ENCODE data around the gene RABGAP1L.

RABGAP1L gene

DNA sequence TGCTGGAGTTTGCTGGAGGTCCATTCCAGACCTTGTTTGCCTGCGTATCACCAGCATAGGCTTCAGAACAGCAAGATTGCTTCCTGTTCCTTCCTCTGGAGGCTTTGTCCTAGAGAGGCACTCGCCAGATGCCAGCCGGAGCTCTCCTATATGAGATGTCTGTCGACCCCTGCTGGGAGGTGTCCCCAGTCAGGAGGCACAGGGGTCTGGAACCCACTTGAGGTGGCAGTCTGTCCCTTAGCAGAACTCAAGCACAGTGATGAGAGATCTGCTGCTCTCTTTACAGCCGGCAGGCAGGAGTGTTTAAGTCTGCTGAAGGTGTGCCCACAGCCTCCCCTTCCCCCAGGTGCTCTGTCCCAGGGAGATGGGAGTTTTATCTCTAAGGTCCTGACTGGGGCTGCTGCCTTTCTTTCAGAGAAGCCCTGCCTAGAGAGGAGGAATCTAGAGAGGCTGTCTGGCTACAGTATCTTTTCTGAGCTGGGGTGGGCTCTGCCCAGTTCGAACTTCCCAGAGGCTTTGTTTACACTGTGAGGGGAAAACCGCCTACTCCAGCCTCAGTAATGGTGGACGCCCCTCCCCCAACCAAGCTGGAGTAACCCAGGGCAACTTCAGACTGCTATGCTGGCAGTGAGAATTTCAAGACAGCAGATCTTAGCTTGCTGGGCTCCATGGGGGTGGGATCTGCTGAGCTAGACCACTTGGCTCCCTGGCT is 493.4 kb downstream of the RABGAP1L start:
- no peak overlapping the region for H3K9ac ChIP-seq (ENCODE audit: insufficient read length)
- DNase-seq (ENCODE audit: low read depth, low spot score), result no peak
- no peak overlapping the region for H3K27ac ChIP-seq
- no peaks in the 10 kb centered on the region for H3K9me3 ChIP-seq (ENCODE audit: low read depth, low read length)
- TF ChIP-seq POLR2AphosphoS5 (IDR thresholded peaks at IDR 0.05; ENCODE audit: borderline replicate concordance, low read depth, low read length) (no peak), FOXP2 (optimal IDR thresholded peaks at IDR 0.05; ENCODE audit: control extremely low read depth, extremely low read length, insufficient read depth) (no peak), EZH2 (IDR thresholded peaks at IDR 0.05) (no peak)
- no peak overlapping the region for H3K4me3 ChIP-seq
- no peaks in the 10 kb centered on the region for H3K36me3 ChIP-seq (ENCODE audit: insufficient read depth, low read length)

DNA sequence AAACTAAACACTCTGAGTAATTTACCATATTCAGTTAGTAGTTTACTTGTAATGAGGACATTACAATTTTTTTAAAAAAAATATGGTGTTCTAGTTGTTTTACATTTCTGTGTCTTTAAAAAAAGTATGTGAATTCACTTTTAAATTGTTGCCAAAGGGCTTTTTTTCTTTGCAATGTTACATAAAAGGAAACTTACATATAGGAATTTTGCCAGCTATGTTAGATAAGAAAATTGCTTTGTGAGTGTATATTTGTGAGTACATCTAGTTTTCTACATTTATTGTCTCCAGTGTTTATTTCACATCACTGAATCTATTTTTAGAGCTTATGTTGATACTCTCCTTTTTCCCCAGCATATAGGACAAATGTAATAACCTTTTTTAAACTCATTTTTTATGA is 495.2 kb downstream of the RABGAP1L start:
- no peak for DNase-seq (ENCODE audit: low read depth, low spot score)
- Histone ChIP-seq H3K36me3 (ENCODE audit: insufficient read depth, low read length) (no peaks in the 10 kb centered on the region), H3K9ac (ENCODE audit: insufficient read length) (no peak overlapping the region), H3K27ac (no peak overlapping the region), H3K4me3 (no peak overlapping the region), H3K9me3 (ENCODE audit: low read depth, low read length) (no peaks in the 10 kb centered on the region)
- TF ChIP-seq EZH2 (IDR thresholded peaks at IDR 0.05) (no peak), FOXP2 (optimal IDR thresholded peaks at IDR 0.05; ENCODE audit: control extremely low read depth, extremely low read length, insufficient read depth) (no peak), POLR2AphosphoS5 (IDR thresholded peaks at IDR 0.05; ENCODE audit: borderline replicate concordance, low read depth, low read length) (no peak)

DNA sequence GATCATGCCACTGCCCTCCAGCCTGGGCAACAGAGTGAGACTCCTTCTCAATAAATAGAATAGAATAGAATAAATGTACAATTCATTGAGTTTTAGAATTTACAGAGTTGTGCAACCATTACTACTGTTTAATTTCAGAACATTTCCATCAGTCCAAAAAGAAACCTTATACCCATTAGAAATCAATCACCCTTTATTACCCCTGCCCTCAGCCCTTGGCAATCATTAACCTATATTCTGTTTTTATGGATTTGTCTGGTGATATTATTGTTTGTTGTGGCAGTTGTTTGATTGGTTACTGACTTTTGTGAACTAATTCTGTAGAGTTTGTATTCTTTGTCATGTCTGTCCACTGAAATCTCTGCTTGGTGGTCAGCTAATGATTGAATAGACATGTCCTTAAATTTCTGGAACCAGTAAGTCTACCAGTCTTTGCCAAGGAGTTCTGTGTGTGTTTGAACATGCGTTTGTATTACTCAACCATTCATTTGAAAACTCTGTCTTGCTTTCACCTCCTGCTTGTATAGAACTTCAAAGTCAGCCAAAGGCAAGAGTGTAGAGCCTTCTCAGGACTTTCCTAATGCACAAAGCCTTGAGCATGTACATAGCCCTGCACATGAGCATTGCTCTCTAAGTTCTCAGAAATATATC is 497.2 kb downstream of the RABGAP1L start:
- Histone ChIP-seq H3K4me3 (no peak overlapping the region), H3K9ac (ENCODE audit: insufficient read length) (no peak overlapping the region), H3K36me3 (ENCODE audit: insufficient read depth, low read length) (no peaks in the 10 kb centered on the region), H3K9me3 (ENCODE audit: low read depth, low read length) (no peaks in the 10 kb centered on the region), H3K27ac (no peak overlapping the region)
- no peak for DNase-seq (ENCODE audit: low read depth, low spot score)
- TF ChIP-seq POLR2AphosphoS5 (IDR thresholded peaks at IDR 0.05; ENCODE audit: borderline replicate concordance, low read depth, low read length) (no peak), FOXP2 (optimal IDR thresholded peaks at IDR 0.05; ENCODE audit: control extremely low read depth, extremely low read length, insufficient read depth) (no peak), EZH2 (IDR thresholded peaks at IDR 0.05) (no peak)

DNA sequence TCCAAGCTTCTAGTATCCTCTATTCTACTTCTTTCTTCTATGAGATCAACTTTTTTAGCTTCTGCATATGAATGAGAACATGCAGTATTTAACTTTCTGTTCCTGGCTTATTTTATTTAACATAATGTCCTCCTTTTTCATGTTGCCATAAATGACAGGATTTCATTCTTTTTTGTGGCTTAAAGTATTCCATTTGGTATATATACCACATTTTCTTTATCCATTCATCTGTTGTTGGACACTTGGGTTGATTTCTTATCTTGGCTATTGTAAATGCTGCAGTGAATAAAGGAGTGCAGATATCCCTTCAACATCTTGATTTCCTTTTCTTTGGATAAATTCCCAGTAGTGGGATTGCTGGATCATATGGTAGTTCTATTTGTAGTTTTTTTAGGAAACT is 498.1 kb downstream of the RABGAP1L start:
- no peak overlapping the region for H3K4me3 ChIP-seq
- no peak overlapping the region for H3K27ac ChIP-seq
- H3K9ac ChIP-seq (ENCODE audit: insufficient read length), result no peak overlapping the region
- H3K9me3 ChIP-seq (ENCODE audit: low read depth, low read length), result no peaks in the 10 kb centered on the region
- H3K36me3 ChIP-seq (ENCODE audit: insufficient read depth, low read length), result no peaks in the 10 kb centered on the region
- no peak for DNase-seq (ENCODE audit: low read depth, low spot score)
- no peak for TF ChIP-seq EZH2 (IDR thresholded peaks at IDR 0.05)
- TF ChIP-seq FOXP2 (optimal IDR thresholded peaks at IDR 0.05; ENCODE audit: control extremely low read depth, extremely low read length, insufficient read depth), result no peak
- no peak for TF ChIP-seq POLR2AphosphoS5 (IDR thresholded peaks at IDR 0.05; ENCODE audit: borderline replicate concordance, low read depth, low read length)

DNA sequence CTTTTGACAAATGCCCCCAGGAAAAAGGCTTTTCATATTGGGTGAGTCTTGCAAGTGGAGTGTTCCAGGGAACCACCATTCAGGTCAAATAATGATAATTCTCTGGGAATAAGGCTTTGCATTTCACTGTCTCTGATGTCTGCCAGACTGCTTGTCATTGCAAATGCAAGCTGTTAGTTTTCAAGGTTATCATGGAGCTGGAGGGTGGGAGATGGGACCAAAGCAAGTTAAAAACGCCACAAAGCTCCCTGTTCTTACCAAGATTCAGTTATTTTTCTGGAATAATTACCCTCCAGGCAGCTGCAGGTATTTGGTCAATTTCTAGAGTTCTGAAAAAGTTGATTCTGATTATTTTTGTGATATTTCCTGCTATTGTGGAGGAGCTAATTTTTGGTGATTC is 498.6 kb downstream of the RABGAP1L start:
- H3K9ac ChIP-seq (ENCODE audit: insufficient read length), result no peak overlapping the region
- H3K36me3 ChIP-seq (ENCODE audit: insufficient read depth, low read length), result no peaks in the 10 kb centered on the region
- H3K9me3 ChIP-seq (ENCODE audit: low read depth, low read length), result no peaks in the 10 kb centered on the region
- no peak for DNase-seq (ENCODE audit: low read depth, low spot score)
- no peak overlapping the region for H3K4me3 ChIP-seq
- H3K27ac ChIP-seq, result no peak overlapping the region
- no peak for TF ChIP-seq EZH2 (IDR thresholded peaks at IDR 0.05)
- TF ChIP-seq POLR2AphosphoS5 (IDR thresholded peaks at IDR 0.05; ENCODE audit: borderline replicate concordance, low read depth, low read length), result no peak
- no peak for TF ChIP-seq FOXP2 (optimal IDR thresholded peaks at IDR 0.05; ENCODE audit: control extremely low read depth, extremely low read length, insufficient read depth)

DNA sequence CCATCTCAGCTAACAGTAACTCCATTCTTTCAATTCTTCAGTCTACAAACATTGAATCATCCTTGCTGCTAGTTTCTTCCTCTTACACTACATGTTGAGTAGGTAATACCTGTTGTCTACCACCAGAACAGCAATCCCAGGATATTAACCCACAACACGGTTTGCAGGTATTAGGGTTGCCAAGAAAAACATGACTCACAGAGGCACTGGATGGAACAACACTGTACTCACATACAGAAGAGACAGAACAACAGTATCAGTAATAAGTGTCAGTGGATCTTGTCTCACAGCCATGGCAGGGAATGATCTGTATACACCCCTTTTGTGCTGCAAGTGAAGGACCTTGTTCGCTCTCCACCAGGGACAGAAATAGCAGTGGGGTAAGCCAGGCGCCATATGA is 500.5 kb downstream of the RABGAP1L start:
- no peak for DNase-seq (ENCODE audit: low read depth, low spot score)
- no peaks in the 10 kb centered on the region for H3K36me3 ChIP-seq (ENCODE audit: insufficient read depth, low read length)

DNA sequence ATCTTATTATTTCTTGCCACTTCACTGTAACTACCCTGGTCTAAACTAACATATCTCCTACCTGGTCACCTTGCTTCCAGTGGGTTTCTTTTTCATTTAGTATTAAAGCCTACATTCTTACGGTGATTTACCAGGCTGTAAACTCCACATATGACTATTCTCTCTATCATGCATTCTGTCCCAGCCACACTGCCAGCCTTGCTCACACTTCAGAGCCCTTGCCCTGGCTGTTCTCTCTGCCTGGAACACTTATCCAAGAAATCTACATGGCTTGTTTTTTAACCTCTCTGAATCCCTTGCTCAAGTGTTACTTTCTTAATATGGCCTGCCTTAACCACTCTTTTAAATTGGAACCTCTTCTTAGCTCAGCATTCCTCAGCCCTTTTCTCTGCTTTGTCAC is 501.2 kb downstream of the RABGAP1L start:
- TF ChIP-seq FOXP2 (optimal IDR thresholded peaks at IDR 0.05; ENCODE audit: control extremely low read depth, extremely low read length, insufficient read depth) (no peak), EZH2 (IDR thresholded peaks at IDR 0.05) (no peak), POLR2AphosphoS5 (IDR thresholded peaks at IDR 0.05; ENCODE audit: borderline replicate concordance, low read depth, low read length) (no peak)
- no peak for DNase-seq (ENCODE audit: low read depth, low spot score)
- no peak overlapping the region for H3K4me3 ChIP-seq
- H3K9me3 ChIP-seq (ENCODE audit: low read depth, low read length), result no peaks in the 10 kb centered on the region
- H3K9ac ChIP-seq (ENCODE audit: insufficient read length), result no peak overlapping the region
- H3K27ac ChIP-seq, result no peak overlapping the region
- no peaks in the 10 kb centered on the region for H3K36me3 ChIP-seq (ENCODE audit: insufficient read depth, low read length)

More for the DNA sequence above, 500.5 kb downstream of the RABGAP1L start:
- H3K9ac ChIP-seq (ENCODE audit: insufficient read length), result no peak overlapping the region
- H3K4me3 ChIP-seq, result no peak overlapping the region
- TF ChIP-seq POLR2AphosphoS5 (IDR thresholded peaks at IDR 0.05; ENCODE audit: borderline replicate concordance, low read depth, low read length) (no peak), FOXP2 (optimal IDR thresholded peaks at IDR 0.05; ENCODE audit: control extremely low read depth, extremely low read length, insufficient read depth) (no peak), EZH2 (IDR thresholded peaks at IDR 0.05) (no peak)
- no peaks in the 10 kb centered on the region for H3K9me3 ChIP-seq (ENCODE audit: low read depth, low read length)
- H3K27ac ChIP-seq, result no peak overlapping the region

DNA sequence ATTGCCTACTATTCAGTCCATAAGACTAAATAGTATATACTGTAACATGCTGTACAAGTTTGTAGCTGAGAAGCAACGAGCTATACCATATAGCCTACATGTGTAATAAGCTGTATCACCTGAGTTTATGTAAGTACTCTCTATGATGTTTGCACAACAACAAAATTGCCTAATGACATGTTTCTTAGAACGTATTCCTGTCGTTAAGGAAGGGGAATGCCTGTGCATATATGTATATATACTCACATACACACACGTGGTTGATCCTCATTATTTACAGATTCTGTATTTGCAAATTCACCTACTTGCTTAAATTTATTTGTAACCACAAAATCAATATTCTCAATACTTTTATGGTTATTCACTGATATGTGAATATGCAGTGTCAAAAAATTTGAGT is 504.0 kb downstream of the RABGAP1L start:
- Histone ChIP-seq H3K36me3 (ENCODE audit: insufficient read depth, low read length) (no peaks in the 10 kb centered on the region), H3K9ac (ENCODE audit: insufficient read length) (no peak overlapping the region), H3K27ac (no peak overlapping the region), H3K9me3 (ENCODE audit: low read depth, low read length) (no peaks in the 10 kb centered on the region), H3K4me3 (no peak overlapping the region)
- no peak for TF ChIP-seq FOXP2 (optimal IDR thresholded peaks at IDR 0.05; ENCODE audit: control extremely low read depth, extremely low read length, insufficient read depth)
- no peak for DNase-seq (ENCODE audit: low read depth, low spot score)
